ENCODE data around the gene PXYLP1.

The PXYLP1 gene

GRCh38 chr3:141217389-141217788 lies 14.2 kb upstream of the PXYLP1 start:
- DNase-seq (ENCODE audit: low read depth), result no peak
- TF ChIP-seq, protein P1, sequence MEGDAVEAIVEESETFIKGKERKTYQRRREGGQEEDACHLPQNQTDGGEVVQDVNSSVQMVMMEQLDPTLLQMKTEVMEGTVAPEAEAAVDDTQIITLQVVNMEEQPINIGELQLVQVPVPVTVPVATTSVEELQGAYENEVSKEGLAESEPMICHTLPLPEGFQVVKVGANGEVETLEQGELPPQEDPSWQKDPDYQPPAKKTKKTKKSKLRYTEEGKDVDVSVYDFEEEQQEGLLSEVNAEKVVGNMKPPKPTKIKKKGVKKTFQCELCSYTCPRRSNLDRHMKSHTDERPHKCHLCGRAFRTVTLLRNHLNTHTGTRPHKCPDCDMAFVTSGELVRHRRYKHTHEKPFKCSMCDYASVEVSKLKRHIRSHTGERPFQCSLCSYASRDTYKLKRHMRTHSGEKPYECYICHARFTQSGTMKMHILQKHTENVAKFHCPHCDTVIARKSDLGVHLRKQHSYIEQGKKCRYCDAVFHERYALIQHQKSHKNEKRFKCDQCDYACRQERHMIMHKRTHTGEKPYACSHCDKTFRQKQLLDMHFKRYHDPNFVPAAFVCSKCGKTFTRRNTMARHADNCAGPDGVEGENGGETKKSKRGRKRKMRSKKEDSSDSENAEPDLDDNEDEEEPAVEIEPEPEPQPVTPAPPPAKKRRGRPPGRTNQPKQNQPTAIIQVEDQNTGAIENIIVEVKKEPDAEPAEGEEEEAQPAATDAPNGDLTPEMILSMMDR (IDR thresholded peaks at IDR 0.05; ENCODE audit: control insufficient read depth, extremely low read depth, insufficient read depth), result no peak

DNA sequence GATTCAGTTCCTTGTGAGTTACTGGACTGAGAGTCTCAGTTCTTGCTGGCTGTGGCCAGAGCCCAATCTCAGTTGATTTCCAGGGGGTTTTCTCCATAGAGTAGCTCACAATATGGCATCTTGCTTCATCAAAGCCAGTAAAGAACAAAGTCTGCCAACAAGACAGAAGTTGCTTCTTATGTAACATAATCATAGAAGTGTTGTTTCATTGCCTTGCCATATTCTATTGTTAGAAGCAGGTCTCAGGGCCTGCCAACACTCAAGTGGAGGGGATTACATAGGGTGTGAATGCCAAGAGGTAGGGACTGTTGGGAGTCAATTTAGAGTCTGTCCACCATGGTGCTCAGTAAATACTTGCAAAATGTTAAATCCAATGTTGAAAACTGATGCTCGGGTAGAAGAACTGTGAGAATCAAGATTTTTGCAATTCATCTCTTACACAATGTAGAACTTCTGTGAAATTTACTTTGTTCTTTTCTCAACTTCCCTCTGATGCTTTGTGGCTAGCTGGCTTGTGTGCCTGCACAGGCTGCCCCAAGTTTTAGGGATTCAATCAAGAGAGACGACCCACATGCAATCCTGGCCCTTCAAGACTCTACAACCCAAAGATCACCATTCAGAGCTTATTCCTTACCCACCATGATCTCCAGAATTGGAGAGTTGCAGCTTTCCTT lies 13.3 kb upstream of the PXYLP1 start:
- DNase-seq (ENCODE audit: low read depth), result no peak
- TF ChIP-seq, protein P1 (IDR thresholded peaks at IDR 0.05; ENCODE audit: control insufficient read depth, extremely low read depth, insufficient read depth), result no peak
- no peak overlapping the region for H3K4me3 ChIP-seq (ENCODE audit: low read depth, low read length)

More at GRCh38 chr3:141217389-141217788, 14.2 kb upstream of the PXYLP1 start:
- no peak overlapping the region for H3K4me3 ChIP-seq (ENCODE audit: low read depth, low read length)

DNA sequence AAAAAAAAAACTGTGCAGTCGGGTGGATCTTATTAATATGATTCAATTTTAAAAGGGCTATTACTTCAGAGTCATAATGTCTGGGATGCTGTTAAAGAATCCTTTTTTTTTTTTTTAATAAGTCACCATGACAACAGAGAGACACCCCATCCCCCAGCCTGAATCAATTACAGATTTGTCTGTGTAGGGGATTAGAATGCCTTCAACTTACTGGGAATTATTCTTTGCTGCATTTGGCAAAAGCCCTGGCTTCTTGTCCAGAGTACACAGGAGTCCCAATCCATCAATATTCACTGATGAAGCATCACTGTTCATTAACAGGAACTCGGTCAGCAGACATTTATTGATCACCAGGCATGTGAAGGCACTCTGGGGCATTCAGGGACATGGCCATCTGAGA lies 12.7 kb upstream of the PXYLP1 start:
- TF ChIP-seq, protein P1 (IDR thresholded peaks at IDR 0.05; ENCODE audit: control insufficient read depth, extremely low read depth, insufficient read depth), result no peak
- DNase-seq (ENCODE audit: low read depth), result no peak

DNA sequence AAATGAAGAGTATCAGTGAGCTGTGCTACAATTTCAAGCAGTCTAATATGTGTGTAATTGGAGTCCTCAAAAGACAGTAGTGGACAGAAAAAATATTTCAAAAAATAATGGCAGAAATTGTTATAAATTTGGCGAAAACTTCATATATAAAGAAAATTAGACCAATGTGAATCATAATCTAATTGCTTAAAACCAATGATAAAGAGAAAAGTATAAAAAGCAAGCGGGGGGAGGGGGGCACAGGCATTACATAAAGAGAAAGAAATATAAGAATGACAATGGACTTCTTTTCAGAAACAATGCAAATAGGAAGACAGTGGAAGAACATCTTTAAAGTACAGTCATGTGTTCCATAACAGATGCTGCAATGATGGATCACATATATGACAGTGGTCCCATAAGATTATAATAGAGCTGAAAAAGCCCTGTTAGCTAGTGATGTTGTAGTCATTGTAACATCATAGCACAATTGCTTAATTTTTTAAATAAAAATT lies 7.9 kb upstream of the PXYLP1 start:
- no peak for DNase-seq (ENCODE audit: low read depth)
- TF ChIP-seq, protein P1 (IDR thresholded peaks at IDR 0.05; ENCODE audit: control insufficient read depth, extremely low read depth, insufficient read depth), result no peak

More for the DNA sequence above, 12.7 kb upstream of the PXYLP1 start:
- no peak overlapping the region for H3K4me3 ChIP-seq (ENCODE audit: low read depth, low read length)

GRCh38 chr3:141225939-141226338 lies 5.7 kb upstream of the PXYLP1 start:
- H3K4me3 ChIP-seq (ENCODE audit: low read depth, low read length), result no peak overlapping the region
- TF ChIP-seq, protein P1 (IDR thresholded peaks at IDR 0.05; ENCODE audit: control insufficient read depth, extremely low read depth, insufficient read depth), result no peak
- DNase-seq (ENCODE audit: low read depth), result no peak

More for the DNA sequence above, 7.9 kb upstream of the PXYLP1 start:
- H3K4me3 ChIP-seq (ENCODE audit: low read depth, low read length), result no peak overlapping the region

DNA sequence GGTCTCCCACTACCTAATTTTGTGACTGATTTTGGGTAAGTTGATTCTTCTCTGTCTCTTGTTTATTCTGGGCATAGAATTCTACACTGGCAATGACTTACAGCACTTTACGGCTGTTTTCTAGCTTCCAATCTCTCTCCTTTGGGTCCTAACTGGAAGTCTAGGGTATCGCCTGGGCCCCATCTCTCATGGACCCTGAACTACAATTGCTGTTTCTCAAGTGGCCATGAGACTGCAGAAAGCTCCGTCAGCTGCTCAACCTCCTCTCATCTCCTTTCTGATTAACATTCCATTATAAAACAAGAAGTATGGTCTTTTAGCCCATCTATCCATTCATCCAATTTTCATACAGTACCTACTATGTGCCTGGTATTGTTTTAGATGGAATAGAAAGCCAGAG lies 4.4 kb upstream of the PXYLP1 start:
- DNase-seq (ENCODE audit: low read depth), result no peak
- no peak overlapping the region for H3K4me3 ChIP-seq (ENCODE audit: low read depth, low read length)
- TF ChIP-seq, protein P1 (IDR thresholded peaks at IDR 0.05; ENCODE audit: control insufficient read depth, extremely low read depth, insufficient read depth), result no peak

- no peak overlapping the region for H3K4me3 ChIP-seq (ENCODE audit: low read depth, low read length)
- DNase-seq (ENCODE audit: low read depth), result no peak
- TF ChIP-seq, protein P1 (IDR thresholded peaks at IDR 0.05; ENCODE audit: control insufficient read depth, extremely low read depth, insufficient read depth), result no peak
These were observed 3.9 kb upstream of the PXYLP1 start for GRCh38 chr3:141227752-141228151.
